ENCODE measurements around the gene NXPE2.

The NXPE2 gene

DNA sequence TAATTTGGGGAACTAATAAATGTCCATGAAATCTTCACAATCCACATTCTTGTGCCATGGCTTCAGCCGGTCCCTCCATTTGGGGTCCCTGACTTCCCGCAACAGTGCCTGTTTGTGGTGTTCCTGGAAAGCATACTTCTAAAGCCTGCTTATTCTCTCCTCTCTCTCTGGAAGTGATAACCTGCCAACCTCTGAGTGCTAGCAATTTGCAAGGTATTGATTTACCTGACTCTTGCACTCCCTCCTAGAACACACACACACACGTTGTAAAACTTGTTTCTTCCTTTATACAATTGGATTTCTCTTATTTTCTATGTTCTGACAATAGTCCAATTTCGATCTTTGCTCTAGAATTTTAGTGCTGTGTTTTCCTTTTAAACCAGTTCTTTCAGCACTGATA, 58.5 kb downstream of the NXPE2 start:
- TF ChIP-seq TAF1 (IDR thresholded peaks at IDR 0.05; ENCODE audit: borderline replicate concordance, insufficient read depth, low read length) (no peak), FOXP2 (optimal IDR thresholded peaks at IDR 0.05; ENCODE audit: borderline replicate concordance, extremely low read depth, extremely low read length, insufficient read depth) (no peak), SIN3A (IDR thresholded peaks at IDR 0.05; ENCODE audit: borderline replicate concordance, insufficient read depth, low read length) (no peak), POLR2AphosphoS5 (IDR thresholded peaks at IDR 0.05; ENCODE audit: low read depth, low read length) (no peak)
- TF ChIP-seq, protein P1, sequence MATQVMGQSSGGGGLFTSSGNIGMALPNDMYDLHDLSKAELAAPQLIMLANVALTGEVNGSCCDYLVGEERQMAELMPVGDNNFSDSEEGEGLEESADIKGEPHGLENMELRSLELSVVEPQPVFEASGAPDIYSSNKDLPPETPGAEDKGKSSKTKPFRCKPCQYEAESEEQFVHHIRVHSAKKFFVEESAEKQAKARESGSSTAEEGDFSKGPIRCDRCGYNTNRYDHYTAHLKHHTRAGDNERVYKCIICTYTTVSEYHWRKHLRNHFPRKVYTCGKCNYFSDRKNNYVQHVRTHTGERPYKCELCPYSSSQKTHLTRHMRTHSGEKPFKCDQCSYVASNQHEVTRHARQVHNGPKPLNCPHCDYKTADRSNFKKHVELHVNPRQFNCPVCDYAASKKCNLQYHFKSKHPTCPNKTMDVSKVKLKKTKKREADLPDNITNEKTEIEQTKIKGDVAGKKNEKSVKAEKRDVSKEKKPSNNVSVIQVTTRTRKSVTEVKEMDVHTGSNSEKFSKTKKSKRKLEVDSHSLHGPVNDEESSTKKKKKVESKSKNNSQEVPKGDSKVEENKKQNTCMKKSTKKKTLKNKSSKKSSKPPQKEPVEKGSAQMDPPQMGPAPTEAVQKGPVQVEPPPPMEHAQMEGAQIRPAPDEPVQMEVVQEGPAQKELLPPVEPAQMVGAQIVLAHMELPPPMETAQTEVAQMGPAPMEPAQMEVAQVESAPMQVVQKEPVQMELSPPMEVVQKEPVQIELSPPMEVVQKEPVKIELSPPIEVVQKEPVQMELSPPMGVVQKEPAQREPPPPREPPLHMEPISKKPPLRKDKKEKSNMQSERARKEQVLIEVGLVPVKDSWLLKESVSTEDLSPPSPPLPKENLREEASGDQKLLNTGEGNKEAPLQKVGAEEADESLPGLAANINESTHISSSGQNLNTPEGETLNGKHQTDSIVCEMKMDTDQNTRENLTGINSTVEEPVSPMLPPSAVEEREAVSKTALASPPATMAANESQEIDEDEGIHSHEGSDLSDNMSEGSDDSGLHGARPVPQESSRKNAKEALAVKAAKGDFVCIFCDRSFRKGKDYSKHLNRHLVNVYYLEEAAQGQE (IDR thresholded peaks at IDR 0.05; ENCODE audit: insufficient read depth in 1 of 2, low read depth in 2 of 2, low read length in 2 of 2) = no peak

DNA sequence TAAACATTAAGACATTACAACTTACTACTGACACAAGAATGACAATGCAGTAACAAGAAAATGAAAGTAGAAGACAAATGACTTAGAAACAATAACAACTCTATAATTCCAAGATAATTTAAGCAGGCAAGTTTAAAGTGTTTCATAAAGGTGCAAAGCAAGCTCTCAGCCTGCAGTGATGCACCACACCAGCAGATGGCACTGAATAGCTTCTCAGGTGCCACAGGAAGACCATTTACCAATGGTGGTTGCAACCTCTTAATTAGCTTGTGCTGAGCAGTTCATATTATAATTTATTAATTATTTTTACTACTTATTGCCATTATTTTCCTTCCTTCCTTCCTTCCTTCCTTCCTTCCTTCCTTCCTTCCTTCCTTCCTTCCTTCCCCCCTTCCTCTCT, 60.6 kb downstream of the NXPE2 start:
- TF ChIP-seq POLR2AphosphoS5 (IDR thresholded peaks at IDR 0.05; ENCODE audit: low read depth, low read length) = no peak
- no peak for TF ChIP-seq SIN3A (IDR thresholded peaks at IDR 0.05; ENCODE audit: borderline replicate concordance, insufficient read depth, low read length)
- TF ChIP-seq TAF1 (IDR thresholded peaks at IDR 0.05; ENCODE audit: borderline replicate concordance, insufficient read depth, low read length) = no peak
- TF ChIP-seq, protein P1 (IDR thresholded peaks at IDR 0.05; ENCODE audit: insufficient read depth in 1 of 2, low read depth in 2 of 2, low read length in 2 of 2) = no peak
- no peak for TF ChIP-seq FOXP2 (optimal IDR thresholded peaks at IDR 0.05; ENCODE audit: borderline replicate concordance, extremely low read depth, extremely low read length, insufficient read depth)

DNA sequence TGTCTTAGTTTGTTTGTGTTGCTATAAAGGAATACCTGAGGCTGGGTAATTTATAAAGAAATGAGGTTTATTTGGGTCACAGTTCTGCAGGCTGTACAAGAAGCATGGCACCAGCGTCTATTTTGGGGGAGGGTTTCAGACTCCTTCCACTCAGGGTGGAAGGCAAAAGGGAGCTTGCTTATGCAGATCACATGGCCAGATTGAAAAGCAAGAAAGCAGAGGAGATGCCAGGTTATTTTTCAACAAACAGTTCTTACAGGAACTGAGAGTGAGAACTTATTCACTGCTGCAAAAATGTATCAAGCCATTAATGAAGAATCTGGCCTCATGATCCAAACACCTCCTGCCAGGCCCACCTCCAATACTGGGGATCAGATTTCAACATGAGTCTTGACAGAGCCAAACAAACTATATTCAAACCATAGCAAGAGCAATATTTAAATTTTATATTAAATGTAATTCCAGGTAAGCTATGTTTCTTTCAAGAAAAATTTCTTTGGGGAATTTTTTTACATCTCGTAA, 66.9 kb downstream of the NXPE2 start:
- TF ChIP-seq, protein P1 (IDR thresholded peaks at IDR 0.05; ENCODE audit: insufficient read depth in 1 of 2, low read depth in 2 of 2, low read length in 2 of 2) = no peak
- TF ChIP-seq FOXP2 (optimal IDR thresholded peaks at IDR 0.05; ENCODE audit: borderline replicate concordance, extremely low read depth, extremely low read length, insufficient read depth) (no peak), POLR2AphosphoS5 (IDR thresholded peaks at IDR 0.05; ENCODE audit: low read depth, low read length) (no peak), TAF1 (IDR thresholded peaks at IDR 0.05; ENCODE audit: borderline replicate concordance, insufficient read depth, low read length) (no peak), SIN3A (IDR thresholded peaks at IDR 0.05; ENCODE audit: borderline replicate concordance, insufficient read depth, low read length) (no peak)

DNA sequence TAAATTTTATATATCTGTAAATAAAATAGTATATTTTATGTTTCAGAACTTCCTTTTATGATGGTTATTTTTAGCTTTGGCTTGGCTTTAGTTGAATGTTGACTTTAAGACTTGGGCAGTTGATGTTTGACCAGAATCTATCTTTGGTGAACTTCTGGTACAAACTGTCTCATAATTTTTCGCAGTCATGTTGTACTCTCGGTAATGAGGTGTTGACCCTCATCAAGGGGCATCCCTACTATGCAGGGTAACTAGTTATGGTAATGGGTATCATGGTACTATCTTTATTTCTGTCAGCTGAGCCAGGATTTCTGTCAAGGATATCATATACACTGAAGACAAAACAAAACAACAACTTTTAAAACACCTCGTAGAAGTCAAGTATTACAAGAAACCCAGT, 67.7 kb downstream of the NXPE2 start:
- TF ChIP-seq FOXP2 (optimal IDR thresholded peaks at IDR 0.05; ENCODE audit: borderline replicate concordance, extremely low read depth, extremely low read length, insufficient read depth) (no peak), SIN3A (IDR thresholded peaks at IDR 0.05; ENCODE audit: borderline replicate concordance, insufficient read depth, low read length) (no peak), POLR2AphosphoS5 (IDR thresholded peaks at IDR 0.05; ENCODE audit: low read depth, low read length) (no peak), TAF1 (IDR thresholded peaks at IDR 0.05; ENCODE audit: borderline replicate concordance, insufficient read depth, low read length) (no peak)
- TF ChIP-seq, protein P1 (IDR thresholded peaks at IDR 0.05; ENCODE audit: insufficient read depth in 1 of 2, low read depth in 2 of 2, low read length in 2 of 2) = no peak

Measured in PFSK-1 (cell line).